HG02840 (cell line): Measurements from ENCODE around the gene ANKRD33B.

Experiments used
- ATAC-seq: cut with Tn5 transposase; IDR thresholded peaks from one replicate; pipeline ENCODE4 v1.9.1; 2021; ENCODE audit warnings: mild to moderate bottlenecking, moderate library complexity, moderate number of reproducible peaks; ENCODE audit not compliant: unreplicated experiment, low FRiP score

Gene ANKRD33B

DNA sequence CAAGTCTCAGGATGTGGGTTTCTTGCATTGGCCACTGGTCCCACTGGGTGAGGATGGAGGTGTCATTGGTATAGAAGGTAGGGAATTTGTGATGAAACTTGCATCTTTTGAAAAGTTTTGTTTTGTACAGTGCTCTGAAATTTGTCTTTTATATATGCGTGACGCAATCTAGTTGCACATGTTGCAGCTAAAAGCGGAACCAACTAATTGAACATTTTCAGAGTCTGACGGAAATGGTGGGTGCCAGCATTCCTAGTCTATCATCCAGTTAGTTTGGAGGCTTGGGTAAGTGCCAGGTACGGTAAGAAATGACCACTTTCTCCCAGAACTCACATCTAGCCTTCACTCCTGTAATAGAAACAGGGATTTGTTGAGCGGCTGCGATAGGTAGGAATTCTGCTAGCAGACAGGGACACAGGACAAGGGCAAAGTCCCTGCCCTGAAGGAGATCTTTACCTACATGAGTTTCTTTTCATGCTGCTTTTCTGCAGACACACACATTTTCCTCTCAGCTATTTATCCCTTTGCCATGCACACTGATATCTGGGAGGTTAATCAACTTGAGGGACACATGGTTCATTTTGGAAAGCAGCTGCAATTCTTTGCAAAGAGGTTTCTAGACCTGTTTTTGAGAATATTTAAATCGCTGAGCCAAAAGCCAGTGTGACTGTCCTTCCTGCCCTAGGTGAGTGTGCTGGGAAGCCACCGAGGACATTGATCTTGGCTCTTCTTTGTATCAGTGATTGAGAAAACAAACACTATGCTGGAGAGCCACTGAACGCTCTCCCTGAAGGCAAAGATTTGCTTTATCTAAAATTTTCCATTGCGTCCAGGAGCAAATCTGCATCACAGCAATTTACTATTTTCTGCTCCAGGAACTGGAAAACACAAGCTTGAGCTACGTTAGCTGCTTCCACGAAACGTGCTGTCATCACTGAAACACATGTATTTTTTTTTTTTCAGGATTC, 107.5 kb downstream of the ANKRD33B start:
- no peak for ATAC-seq

DNA sequence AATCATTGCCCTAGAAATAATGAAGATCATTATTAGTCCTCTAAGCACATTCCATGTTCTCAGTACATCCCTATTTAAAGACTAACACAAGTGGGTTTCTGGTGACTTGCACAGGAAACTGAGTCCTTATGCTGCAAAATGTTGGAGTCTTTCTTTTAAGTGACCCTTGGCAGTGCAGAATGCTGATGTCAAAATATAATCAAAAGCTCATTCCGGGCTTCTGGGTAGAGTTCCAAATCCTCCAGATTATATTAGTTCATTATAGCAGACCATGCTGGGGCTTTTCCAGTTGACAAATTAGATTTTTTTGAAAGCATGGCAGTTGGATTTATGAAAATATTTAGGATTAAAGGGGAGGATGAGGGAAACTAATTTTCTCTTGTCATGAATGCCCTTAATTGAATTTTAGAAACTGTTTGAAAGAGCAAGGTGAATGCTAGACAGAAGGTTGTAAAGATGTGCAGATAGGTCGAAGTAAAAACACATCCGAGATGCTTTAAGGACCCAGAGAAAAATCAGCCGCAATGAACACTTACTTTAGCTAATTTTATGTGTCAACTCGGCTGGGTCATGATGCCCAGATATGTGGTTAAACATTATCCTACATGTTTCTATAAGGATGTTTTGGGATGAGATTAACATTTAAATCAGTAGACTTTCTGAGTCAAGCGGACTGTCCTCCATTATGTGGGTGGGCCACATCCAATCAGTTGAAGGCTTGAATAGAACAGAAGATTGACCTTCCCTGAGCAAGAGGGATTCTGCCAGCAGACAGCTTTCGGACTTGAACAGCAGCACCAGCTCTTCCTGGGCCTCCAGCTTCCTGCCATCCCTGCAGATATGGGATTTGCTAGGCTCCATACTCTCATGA, 108.5 kb downstream of the ANKRD33B start:
- no peak for ATAC-seq

DNA sequence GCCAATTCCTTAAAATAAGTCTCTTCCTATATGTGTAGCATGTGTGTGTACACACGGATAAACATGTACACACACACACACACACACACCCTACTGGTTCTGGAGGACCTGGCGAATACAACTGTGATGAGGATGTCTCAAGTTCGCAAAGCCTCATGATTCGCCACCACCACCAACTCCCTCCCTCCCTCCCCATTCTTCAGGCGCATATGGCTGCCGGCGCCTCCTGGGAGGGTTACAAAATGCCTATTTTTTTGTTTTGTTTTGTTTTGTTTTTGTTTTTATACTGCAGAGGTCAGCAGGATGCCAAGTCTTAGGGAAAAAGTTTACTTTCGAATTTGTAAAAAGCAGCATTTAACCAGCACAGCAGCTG, 109.1 kb downstream of the ANKRD33B start:
- no peak for ATAC-seq

DNA sequence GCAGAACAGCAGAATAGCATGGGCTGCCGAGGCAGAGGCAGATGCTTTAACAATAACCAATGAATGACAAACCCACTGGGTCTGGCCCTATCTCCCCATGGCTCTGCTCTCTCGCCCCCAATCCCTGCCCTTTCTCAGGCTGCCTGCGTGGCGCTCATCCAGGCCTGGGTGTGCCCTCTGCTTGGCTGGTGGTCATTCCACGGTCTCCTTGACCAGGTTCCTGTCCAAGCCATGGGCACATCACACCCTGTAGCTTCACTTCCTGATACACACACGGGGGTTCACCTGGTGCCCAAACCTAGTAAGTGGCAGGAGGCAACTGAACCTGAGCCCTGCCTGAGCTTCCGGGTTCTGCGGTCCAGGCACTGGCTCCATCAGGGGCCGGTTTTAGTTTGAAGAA, 109.5 kb downstream of the ANKRD33B start:
- ATAC-seq, result no peak

DNA sequence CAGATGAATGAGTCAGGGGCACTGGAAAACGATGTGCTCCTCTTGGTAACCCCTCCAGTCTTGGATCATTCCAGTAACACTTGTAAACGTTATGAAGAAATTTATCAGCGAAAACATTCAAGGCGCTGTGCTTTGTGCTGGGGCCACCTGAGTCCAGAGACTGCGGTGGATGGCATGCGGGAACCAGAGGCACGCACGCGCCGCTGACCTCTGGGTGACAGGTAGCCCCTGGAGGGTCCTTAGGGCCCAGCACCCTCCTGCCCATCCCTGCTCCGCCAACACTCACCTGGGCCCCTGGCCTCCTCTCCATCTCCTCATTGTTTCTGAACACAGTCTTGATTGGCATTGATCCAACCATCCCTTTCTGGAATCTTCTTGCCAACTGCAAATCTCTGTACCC, 110.2 kb downstream of the ANKRD33B start:
- ATAC-seq, result no peak

DNA sequence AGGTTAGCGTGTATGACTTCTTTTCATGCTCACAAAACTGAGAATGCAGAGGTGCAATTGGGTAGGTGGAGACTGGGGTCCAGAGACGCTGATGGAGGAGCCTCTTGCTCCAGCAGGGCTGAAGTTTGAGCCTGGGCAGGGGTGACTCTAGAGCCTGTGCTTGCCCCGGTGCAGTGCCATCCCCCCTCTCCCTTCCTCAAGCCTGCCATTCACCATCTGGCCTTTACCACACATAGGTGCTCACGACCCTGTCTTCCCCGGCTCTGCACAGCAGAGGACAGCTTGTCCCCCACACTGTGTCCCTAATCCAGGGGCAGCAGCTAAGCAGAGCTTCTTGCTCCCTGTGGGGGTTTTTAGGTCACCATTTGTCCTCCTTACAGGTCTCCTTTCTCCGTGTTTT, 110.7 kb downstream of the ANKRD33B start:
- ATAC-seq, result no peak

DNA sequence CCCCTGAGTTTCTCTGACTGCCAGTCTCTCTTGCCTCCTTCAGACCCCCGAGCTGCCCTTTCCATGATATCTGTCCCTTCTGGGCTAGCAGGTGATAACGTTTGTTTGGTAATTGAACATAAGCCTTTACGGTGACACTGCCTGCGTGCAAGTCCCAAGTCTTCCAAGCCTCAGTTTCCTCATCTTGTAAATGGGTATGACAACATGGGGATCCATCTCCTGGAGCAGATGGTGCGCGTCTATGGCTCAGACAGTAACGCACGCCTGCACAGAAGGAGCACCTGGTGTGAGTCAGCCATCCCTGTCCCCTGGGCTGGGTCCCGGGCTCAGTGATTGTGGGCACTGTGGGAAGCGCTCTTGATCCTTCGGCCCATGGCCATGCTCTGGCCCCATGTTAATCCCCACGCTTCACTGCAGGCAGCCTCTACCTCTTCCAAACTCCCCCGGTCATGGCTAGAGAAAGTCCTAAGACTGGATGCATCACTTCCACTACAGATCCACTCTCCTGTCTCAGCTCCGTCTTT, 111.4 kb downstream of the ANKRD33B start:
- ATAC-seq, result no peak

DNA sequence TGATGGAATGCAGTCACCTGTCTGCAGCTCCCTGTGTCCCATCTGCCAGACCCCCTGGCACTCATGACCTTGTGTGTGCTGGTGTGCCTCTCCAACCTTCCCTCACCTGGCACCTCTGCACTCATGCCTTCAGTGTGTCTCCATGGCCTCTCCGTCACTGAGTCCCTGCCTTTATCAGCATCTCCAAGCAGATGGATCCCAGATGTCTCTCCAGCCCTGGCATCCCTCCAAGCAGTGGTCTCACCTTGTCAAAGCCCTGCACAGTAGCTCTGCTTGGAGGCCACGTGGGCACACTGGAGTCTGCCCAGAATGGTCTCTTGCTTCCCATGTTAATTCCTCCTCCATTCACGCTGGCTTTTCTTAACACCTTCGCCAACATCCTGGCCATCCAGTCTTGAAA, 112.4 kb downstream of the ANKRD33B start:
- no peak for ATAC-seq

DNA sequence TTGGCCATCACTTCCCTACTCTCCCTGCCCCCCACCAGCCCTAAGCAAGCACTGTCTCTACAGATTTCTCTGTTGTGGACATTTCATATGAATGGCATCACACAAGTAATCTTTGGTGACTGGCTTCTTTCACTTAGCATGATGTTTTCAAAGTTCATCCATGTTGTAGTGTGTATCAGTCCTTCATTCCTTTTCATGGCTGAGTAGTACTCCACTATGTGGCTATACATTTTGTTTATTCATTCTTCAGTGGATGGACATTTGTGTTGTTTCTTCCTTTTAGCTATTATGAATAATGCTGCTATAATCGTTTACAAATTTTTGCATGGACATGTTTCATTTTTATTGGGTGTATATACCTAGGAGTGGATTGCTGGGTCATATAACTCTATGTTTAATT, 113.1 kb downstream of the ANKRD33B start:
- no peak for ATAC-seq

DNA sequence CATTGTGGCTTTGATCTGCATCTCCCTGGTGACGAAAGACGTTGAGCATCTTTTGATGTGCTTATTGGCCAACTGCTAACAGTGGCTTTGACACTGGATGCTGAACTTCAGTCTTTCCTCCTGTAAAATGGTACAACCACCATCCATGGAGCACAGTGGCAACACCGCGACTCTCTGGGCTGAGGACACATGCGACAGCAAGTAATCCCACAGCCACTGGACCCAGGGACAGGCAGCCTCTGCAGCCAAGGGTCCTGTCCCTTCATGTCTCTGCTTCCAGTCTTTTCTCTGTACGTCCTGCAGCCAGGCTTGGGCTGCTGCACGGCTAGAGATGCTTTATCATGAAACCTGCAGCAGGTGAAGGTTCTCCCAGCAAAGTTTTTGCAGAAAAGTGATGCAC, 113.7 kb downstream of the ANKRD33B start:
- no peak for ATAC-seq

DNA sequence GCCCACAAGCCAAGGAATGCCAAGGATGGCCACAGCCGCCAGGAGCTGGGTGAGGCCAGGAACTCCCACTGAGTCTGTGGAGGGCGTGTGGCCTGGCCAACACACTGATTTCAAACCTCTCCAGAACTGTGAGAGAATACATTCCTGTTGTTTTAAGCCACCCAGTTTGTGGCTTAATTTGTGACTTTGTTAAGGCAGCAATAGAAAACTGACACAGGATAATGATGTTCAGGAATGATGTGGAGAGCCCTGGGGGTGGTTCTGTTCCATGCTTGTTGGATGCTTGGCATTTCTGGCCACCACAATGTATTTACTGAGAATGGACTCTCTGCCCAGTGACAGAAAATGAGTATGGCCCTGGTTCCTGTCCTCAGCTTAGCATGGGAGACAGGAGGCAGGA, 114.4 kb downstream of the ANKRD33B start:
- ATAC-seq, result no peak

DNA sequence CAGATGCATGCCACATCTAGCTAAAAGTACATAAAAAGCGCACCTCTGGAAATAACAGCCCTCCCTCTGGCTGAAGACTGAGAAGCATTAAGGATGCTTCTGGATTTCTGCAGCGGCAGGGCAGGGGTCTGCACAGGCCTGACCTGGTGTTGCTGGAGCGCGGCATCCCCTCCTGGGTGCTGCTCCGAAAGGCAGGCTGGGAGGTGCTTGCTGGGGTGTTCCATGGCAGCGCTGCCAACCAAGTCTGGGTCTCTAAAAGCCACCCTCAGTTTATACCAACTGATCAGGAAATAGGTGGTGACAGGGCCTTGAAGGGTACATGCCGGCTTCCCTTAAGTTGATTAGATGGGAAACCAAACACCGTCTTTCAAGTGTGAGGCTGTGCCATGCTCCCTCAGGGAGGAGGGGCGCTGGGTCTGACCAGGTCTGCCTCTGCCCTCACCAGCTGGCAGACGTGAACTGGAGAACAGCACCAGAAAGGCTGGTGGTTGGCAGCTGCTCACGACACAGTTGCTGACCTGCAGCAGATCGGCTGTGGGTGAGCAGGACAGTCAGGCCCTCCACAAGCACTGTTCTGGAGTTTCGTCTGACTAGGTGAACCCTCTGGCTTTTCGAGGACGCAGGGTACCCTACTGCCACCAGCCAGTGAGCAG, 115.6 kb downstream of the ANKRD33B start:
- ATAC-seq, result no peak

DNA sequence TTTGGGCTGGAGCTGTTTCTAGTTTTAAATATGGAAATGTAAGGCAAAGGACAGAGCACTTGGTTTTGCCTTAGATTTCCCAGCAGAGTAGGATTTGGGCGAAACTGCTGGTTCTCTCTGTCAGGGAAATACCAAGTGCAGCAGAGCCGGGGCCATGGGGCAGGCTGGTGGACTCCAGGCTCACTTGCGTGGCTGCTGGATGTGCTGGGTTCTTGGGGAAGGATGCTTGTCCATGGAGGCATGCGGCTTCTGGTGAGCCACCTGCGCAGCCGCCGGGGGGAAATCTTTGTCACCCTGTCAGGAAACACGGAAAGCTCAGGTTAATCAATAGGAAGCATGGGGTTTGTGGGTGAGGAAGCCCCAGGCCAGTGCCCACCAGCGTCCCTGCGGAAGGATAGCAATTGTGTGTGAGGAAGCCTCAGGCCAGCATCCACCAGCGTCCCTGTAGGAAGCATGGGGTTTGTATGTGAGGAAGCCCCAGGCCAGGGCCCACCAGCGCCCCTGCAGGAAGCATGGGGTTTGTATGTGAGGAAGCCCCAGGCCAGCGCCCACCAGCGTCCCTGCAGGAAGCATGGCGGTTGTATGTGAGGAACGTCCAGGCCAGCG, 117.1 kb downstream of the ANKRD33B start:
- no peak for ATAC-seq

DNA sequence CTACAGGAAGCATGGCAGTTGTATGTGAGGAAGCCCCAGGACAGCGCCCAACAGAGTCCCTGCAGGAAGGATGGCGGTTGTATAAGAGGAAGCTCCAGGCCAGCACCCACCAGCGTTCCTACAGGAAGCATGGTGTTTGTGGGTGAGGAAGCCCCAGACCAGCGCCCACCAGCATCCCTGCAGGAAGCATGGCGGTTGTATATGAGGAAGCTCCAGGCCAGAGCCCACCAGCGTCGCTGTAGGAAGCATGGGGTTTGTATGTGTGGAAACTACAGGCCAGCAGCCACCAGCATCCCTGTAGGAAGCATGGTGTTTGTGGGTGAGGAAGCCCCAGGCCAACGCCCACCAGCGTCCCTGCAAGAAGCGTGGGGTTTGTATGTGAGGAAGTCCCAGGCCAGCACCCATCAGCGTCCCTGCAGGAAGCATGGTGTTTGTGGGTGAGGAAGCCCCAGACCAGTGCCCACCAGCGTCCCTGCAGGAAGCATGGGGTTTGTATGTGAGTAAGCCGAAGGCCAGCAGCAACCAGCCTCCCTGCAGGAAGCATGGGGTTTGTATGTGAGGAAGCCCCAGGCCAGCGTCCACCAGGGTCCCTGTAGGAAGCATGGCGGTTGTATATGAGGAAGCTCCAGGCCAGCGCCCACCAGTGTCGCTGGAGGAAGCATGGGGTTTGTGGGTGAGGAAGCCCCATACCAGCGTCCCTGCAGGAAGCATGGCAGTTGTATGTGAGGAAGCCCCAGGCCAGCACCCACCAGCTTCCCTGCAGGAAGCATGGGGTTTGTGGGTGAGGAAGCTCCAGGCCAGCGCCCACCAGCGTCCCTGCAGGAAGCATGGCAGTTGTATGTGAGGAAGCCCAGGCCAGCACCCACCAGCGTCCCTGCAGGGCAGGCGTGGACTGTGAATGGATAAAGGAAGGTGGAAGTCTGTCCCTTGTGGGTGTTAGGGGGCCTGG, 118.1 kb downstream of the ANKRD33B start:
- no peak for ATAC-seq

DNA sequence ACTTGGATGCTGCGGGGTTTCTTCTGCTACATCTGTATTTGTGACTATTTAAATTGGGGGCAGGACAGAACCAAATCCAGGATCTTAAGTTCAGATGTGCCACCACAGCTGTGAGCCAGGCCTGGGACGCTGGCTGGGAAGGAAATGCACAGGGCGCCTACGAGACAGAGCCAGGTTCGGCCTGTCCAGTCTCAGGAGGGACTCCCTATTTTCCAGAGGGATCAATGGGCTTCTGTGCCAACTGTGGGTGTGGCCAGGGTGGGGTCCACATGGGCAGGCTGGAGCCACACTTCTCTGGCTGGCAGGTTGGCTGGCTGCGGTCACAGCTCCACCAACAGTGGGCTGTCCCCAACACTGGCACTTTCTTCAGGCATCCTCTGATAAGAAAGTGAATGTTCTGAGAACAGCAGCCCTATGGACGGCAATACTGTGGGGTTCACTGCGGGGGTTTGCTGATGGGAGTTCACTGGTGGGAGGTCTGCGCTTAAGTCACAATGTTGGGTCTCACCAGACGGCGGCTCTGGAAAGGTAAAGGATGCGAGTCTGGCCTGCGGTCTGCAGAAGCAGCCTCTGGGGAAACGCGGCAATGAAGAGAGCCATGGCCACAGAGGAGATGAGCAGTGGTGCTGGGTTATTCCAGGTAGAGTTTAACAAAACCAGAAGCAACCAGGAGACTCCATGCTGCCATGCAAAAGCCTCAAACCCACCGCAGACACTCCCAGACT, 119.1 kb downstream of the ANKRD33B start:
- no peak for ATAC-seq

DNA sequence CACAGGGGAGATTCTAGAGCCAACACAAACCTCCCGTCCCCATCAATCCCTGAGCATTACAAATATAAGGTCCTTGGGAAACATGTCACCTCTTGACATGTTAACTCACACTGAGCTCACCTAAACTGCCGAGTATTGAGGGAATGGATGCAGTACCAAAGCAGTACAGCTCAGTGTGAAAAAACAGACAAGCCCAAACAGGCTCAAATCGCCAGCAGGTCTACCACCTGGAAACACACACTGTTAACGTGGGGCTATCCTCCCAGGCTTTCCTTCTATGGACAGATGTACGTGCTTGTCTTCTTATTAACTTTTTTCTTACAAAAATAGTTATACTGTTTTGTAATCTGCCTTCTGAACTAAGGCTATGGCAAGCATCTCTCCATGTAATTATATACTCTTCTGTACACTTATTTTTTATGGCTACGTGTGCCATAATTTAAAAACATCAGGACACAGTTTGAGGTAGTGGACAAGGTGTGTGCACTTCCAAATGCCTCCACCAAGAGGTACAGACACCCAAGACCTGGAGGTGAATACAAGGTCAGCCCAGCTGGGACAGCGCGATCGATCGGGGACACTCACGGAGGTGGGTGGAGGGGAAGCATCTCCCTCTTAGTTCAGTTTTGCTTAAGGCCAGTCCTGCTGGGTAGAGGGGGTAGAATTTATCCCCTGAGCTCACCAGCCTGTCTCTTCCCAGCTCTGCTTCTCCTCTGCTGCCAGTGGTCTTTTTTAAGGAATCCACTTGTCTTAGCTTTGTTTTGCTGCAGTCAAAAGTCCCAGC, 120.6 kb downstream of the ANKRD33B start:
- peak; percentile 33 for ATAC-seq

DNA sequence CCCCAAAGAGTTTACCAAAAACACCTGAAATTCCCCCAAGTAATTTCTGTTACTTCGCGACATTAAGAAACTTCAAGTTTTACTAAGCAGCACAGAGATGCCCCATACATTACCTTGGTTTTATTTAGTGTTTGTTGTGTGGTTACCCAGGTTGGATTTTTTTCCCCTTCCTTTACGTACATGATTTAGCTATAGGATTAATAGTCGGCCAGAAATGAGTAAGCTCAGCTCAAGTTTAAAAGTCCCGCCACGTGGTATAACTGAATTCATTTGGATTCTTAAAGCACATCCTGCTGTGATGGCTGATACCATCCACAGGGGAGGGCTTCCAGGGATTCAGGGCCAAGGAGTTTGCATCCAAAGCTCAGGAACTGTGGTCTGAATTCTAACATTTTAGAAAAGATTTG, 121.2 kb downstream of the ANKRD33B start:
- peak; percentile 72 for ATAC-seq

DNA sequence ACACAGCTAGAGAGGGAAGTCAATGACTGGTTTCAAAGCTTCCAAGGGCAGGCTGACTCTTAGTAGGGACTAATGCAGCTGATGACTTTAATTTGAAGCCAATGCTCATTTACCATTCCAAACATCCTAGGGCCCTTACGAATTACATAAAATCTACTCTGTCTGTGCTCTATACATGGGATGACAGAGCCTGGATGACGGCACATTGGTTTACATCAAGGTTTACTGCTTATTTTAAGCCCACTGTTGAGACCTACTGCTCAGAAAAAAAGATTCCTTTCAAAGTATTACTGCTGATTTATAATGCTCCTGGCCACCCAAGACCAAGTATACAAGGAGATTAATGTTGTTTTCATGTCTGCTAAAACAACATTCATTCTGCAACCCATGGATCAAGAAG, 123.0 kb downstream of the ANKRD33B start:
- no peak for ATAC-seq
